GM21367 (cell line): ENCODE results near the gene UNC93B1.
"Not testable (repeated sequence)": the region's sequence is repeated elsewhere in the genome, so short reads cannot be mapped to it uniquely, and the experiment has no call there.

ENCODE experiments used
- ATAC-seq: cut with Tn5 transposase; IDR thresholded peaks from one replicate; pipeline ENCODE4 v1.9.1; 2021; ENCODE audit not compliant: unreplicated experiment

UNC93B1 gene

GRCh38 chr11:67943406-67943805 is 60.5 kb downstream of the UNC93B1 start:
- ATAC-seq: not testable (repeated sequence)
